SIG-M5 treated with dmso at 0.1 percent for 504 hours (cell line): ENCODE measurements around the gene ACTN1.
A peak's percentile ranks its signal among the peaks of the same experiment; 100 is the strongest.
"Not testable (repeated sequence)": the region's sequence is repeated elsewhere in the genome, so short reads cannot be mapped to it uniquely, and the experiment has no call there.

Experiments
- DNase-seq: peaks from one replicate; lab custom pipeline; 2025; ENCODE audit not compliant: unreplicated experiment; lab: John Stamatoyannopoulos, UW

The ACTN1 gene

DNA sequence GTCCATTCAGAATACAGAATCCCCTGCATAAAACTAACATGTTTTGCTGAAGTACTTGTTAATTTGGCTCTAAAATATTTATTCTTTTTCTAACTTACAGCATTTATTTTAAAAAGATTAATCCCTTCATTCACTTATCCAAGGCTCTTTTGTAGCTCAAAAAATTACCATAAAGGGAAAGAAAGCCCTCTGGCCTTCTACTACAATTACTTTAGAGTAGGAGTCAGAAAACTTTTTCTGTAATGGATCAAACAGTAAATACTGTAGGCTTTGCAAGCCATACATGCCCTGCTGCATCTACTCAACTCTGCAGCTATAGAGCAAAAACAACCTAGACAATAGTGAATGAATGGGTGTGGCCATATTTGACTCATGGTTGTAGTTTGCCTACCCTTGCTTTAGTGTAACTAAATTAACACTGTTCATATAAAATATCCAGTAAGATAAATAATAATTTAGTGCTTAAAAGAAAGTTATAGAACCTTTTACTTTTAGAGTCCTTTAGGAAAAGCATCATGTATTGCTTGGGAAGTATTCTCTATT, 112.0 kb downstream of the ACTN1 start:
- DNase-seq = no peak

DNA sequence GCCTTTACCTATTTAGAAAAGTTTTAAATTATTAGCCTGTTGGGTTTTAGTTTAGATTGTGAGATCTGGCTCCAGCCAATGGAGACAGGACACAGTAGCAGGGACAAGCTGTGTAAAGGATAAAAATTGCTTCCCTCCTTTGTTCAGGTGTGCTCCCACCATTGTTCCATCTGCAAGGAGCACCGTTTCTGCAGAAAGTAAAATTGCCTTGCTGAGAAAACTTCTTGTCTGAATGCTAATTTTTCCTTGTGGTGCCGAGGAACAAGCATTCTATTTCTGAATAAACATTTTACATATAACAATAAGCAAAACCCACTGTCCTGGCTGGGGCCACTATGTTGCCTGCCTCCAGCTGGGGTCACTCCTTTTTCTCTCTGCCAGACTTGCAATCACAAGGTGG, 113.6 kb downstream of the ACTN1 start:
- DNase-seq = no peak

DNA sequence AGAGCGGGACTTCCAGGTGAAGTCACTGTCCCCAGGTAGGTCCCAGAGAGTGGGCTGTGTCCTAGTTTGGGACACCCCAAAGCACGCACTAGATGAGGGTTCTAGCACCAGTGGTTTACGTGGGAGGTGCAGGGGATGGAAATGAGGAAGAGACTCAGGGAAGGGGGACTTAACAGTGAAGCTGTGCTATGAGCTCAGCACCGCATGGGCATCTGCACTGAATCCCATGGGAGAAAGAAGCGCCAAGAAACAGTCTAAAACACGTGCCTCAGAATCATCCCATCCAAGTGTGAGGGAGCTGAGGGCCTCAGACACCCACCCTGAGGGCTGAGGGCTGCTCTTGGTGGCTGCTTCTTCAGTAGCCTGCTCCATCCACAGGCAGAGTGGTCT, 114.7 kb downstream of the ACTN1 start:
- DNase-seq = no peak

DNA sequence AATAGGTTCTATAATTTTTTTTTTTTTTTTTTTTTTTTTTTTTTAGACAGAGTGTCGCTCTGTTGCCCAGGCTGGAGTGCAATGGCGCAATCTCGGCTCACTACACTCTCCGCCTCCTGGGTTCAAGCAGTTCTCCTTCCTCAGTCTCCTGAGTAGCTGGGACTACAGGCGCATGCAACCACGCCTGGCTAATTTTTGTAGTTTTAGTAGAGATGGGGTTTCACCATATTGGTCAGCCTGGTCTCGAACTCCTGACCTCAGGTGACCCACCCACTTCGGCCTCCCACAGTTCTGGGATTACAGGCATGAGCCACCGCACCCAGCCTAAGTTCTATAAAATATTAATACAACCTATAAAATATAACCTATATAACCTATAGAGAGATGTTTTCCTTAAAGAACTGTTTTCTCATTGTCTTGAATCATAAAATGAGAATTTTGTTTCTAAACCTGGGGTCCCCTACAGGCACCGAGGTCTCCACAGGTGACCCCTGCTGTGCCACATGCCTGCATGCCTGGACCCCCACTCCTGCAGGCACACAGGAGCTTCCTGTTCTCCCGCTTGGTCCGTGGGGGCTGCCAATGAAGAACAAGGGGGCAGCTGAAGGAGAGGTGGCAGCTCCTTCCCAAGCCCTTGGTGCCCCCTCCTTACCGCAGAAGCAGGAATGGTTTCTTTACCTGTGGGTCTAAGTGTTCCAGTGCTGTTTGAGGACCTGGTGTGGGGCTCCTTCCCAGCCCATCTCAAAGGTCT, 115.3 kb downstream of the ACTN1 start:
- DNase-seq = no peak

DNA sequence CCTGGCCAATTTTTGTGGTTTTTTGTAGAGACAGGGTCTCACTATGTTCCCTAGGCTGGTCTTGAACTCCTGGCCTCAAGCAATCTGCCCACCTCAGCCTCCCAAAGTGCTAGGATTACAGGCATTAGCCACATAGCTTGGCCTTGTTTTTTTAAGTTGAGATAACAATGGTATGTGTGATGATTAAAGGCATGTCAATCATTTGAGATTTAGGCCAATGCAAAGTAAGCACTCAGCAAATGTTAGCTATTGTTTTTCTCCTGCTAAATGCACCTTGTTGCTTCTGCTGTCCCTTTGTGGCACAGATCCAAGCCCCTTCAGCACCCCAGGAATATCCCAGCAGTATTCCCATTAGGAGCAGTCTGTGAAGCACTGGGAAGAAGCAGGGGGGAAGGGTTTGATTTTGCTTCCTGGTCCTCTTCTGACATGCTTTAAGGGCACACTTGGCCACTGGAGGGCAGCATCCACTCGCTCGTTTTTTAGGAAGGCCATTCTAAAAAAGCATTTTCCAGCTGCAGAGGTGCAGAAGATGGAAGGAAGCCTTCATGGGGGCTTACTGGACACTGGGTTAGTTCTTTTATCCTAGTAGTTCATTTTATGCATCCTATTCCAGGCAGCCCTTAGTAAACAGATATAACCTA, 116.0 kb downstream of the ACTN1 start:
- DNase-seq = peak; percentile 82

DNA sequence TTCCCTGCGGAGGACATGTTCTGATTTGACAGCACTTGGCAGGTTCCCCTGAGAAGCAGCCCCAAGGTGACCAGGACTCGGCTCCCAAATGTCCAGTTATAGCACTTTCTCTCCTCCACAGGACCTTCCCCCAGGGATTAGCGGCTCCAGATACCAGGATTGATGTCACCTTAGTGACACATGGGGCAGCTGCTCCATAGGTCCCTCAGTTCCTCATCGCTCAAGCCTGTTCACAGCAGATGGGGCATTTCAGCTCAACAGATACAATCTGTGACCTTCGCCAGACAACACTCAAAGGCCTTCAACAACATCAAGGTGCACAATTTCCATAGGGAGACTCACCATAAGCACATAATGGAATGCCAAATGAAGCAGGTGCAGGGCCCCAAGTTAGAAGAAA, 118.3 kb downstream of the ACTN1 start:
- no peak for DNase-seq

DNA sequence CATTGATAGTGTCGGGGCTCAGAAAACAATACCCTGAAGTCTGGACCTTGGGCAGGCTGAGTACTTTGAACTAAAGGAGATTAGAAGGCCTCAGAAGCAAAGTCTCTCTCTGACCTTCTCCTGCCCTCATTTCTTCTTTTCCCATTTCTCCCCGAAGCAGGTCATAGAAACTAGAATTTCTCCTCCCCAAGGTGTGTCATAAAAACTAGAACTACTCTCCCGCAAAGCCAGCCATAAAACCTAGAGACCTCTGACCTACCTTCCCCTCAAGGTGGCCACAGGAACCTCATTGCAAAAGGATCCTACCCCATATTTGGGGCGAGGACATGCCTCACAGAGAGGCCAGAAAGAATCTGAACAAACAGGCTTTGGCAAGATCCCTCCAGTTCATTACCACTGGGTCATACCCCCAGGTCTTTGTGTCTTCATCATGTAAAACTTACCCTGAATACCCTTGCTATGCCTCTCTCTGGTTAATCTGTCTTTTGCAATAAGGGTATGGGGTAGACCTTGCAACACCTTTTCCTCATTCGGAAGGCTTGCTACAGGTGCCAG, 121.5 kb downstream of the ACTN1 start:
- no peak for DNase-seq

DNA sequence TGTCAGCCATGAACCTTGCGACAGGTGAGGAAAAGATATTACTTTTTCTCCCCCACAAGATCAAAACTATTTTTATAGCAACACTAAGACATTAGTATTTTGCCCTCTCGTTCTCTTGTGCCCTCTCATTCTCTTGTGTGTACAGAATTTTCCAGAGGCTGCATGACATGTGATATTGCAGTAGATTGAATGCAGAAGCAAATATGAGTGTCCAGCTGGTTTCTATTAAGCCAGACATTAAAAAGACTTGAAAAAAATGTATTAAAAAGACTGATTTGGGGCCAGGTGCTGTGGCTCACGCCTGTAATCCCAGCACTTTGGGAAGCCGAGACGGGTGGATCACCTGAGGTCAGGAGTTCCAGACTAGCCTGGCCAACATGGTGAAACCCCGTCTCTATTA, 122.5 kb downstream of the ACTN1 start:
- no peak for DNase-seq

DNA sequence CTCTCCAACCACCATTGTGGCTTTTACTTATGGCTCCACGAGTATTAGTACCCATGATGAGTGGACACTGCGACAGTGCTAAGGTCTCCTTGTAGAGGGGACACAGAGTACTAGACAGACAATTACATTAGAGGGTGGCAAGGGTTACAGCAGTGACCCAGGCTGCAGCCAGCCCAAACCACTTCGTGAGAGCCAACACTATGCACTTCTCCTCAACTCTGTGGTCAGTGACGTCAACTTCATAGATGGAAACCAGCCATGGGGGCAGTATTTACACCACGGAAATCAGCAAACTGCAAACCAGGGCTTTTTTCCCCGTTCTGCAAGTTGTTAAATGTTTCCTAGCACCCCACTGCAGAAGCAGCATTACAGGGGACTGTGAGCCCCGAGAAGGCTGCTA, 124.7 kb downstream of the ACTN1 start:
- no peak for DNase-seq

DNA sequence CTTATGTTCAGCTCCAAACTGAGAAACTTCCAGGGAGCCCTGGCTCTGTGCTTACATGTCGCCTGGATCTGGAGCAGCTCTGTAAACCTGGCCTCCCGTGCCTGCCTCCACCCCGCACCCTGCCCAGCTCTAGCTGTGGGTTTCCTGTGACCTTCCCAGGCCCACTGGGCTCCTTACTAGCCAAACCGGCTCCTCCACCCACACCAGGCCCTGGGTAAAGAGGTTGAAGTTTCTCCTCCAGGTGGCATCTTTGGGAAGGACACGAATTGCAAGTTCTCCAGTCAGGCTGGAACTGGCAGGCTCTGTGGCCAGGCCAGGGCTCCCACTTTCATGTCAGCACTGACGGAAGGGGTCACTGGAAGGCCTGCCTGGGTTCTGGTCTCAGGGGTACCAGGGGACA, 125.4 kb downstream of the ACTN1 start:
- peak; percentile 59 for DNase-seq

DNA sequence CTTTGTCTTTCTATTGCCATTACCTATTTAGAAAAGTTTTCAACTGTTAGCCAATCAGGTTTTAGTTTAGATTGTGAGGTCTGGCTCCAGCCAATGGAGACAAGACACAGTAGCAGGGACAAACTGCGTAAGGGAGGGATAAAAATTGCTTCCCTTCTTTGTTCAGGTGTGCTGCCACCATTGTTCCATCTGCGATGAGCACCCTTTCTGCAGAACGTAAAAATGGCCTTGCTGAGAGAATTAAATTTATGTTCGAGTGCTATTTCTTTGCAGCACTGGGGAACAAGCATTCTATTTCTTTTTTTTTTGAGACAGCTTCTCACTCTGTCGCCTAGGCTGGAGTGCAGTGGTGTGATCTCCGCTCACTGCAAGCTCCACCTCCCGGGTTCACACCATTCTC, 126.6 kb downstream of the ACTN1 start:
- not testable (repeated sequence) for DNase-seq

DNA sequence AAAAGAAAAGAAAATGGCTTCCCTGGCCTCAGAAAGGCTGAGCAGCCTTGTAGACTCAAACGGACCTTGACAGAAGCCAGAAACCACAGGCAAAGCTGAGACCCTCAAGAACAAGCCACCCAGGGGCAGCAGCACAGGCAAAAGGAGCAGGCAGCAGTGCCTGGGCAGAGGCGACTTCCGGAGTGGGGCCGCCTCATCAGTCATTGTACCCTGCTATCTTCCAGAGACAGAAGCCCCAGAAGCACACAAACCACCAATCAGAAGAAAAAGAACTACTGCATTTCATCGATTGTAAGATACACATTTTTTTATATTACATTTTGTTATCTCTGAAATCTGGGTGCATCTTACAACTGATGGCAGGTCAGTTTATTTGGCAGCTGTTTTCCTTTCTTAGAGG, 128.0 kb downstream of the ACTN1 start:
- DNase-seq = no peak

DNA sequence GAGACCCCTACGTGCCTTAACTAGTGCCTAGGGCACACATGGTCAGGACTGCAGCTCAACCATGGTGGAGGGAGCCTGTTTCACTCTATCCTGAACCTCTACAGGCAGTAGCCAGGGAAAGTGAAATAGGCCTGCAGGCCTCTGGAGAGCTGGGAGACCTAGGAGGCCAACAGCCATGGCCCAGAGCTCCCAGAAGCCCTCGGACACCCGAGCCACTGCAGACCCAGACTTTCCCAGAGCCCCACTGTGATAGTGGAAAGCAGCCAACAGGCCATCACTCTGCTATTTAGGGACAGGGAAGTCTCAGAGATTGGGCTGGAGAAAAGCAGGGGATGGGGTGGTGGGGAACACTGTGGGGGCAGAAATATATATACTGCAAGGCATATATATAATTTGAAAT, 129.7 kb downstream of the ACTN1 start:
- no peak for DNase-seq

DNA sequence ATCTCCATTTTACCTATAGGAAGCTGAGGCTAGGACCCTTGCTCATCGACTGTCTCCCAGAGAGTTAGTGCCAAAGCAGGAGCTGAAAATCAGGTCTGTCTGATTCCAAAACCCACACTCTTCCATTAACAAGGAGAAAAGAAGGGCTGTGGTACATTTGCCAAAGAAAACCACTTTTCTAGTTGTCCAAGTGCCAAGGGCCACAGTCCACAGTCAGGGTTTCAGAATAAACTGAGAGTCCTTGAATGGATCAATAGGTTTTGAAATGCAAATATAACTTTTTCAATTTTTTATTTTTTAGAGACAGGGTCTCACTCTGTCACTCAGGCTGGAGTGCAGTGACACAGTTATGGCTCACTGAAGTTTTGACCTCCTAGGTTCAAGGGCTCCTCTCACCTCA, 130.8 kb downstream of the ACTN1 start:
- DNase-seq = no peak

DNA sequence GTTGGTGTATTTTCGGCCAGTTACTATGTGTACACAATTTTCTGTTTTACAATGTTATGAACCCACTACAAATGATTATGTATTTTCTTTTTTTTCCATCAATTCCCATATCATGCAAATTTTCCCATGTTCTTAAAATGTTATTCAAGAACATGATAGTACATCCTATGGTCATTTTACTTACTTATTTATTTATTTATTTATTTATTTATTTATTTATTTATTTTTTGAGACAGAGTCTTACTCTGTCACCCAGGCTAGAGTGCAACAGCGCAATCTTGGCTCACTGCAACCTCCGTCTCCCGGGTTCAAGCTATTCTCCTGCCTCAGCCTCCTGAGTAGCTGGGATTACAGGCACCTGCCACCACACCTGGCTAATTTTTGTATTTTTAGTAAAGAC, 131.5 kb downstream of the ACTN1 start:
- not testable (repeated sequence) for DNase-seq

DNA sequence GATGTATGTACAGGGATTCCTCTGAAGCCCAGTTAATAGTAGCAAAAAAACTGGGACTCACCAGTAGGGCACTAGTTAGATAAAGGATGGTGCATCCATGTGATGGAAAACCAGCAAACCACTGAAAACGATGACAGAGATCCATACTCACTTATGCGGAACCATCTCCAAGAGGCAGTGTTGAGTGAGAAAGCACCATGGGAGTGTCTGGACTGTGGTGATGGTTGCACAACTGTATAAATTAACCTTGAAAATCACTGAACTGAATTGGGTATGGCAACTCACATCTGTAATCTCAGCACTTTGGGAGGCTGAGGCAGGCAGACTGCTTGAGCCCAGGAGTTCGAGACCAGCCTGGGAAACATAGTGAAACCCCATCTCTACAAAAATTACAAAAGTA, 132.6 kb downstream of the ACTN1 start:
- peak; percentile 30 for DNase-seq

DNA sequence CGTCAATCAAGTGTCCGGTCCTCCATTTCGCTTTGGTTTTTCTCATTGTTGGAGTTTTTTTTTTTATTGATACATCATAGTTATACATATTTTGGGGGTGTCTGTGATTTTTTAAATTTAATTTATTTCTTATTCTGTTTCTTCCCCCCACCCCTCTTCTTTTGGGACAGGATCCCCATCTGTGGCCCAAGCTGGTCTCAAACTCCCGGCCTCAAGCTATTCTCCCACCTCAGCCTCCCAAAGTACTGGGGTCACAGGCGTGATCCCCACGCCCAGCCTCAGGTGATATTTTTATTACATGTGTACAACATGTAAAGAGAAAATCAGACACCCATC, 134.9 kb downstream of the ACTN1 start:
- no peak for DNase-seq

DNA sequence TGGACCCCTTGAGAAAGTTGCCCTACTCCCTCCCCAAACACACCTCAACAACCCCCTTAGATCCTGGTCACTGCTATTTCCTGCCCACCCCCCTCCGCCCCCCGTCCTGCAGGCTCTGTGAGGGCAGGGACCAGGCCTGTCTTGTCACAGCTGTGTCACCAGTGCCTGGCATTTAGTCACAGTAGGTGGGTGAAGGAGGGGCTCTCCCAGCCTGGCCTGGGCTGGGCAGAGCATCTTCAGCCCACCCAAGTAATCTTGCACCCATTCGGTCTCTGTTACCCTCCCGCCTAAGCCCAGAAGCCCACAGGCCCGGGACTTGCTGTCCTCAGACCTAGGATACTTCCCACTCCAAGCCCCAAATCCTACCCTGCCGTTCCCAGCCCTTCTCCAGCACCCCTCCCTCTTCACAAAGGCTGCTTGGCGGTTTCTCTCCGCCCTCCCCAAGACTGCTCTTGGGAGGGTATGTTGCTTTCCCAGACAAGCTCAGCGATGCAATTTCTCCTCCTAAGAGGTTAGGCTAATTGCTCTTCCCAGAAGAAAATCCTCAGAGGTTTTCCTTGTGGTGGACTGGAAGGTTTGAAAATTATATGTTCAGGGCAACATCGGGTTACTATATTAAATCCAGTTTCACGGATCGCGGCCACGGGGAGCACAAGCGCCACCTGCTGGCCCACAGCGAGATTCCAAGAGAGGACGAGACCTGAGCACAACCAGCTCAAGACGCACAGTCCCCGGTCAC, 135.5 kb downstream of the ACTN1 start:
- DNase-seq = peak; percentile 60

DNA sequence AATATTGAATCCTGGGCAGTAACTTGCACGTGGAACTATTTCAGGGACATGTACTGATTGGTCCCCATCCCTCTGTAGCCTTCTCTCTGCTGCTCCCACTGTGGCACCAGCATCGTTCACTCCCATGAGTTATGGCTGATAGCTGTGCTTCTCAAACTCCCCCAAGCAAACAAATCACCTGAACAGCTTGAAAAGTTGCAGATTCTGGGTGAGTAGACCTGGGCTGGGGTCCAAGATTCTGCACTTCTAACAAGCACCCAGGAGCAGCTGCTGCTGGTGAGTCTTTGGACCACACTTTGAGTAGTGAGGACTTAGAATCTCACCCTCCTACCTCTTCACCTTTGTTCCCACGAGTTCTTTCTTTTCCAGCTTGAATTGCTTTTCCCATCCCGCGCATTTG, 136.8 kb downstream of the ACTN1 start:
- DNase-seq = no peak

DNA sequence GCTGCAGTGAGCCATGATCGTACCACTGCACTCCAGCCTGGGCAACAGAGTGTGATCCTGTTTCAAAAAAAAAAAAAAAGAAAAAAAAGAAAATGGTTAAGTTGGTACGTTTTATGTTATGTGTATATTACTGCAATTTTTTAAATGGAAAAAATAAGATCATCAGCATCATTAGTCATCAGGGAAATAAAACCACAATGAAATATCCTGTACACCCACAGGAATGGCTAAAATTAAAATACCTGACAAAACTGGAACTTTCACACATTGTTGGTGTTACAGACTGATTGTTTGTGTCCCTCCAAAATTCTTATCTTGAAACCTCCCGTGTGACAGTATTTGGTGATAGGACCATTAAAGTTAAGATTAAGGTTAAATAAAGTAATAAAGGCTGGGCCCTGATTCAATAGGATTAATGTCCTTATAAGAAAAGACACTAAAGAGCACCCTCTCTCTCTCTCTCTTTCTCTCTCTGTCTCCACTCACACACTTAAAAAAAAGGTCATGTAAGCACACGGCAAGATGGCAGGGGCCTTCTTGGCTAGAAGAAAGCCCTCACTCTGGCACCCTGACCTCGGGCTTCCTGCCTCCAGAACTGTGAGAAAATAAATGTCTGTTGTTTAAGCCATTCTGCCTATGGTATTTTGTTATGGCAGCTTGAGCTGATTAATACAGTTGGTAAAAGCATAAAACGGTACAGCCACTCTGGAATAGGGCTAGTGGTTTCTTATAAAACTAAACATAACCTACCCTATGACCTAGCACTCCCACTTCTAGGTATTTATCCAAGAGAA, 137.9 kb downstream of the ACTN1 start:
- no peak for DNase-seq

DNA sequence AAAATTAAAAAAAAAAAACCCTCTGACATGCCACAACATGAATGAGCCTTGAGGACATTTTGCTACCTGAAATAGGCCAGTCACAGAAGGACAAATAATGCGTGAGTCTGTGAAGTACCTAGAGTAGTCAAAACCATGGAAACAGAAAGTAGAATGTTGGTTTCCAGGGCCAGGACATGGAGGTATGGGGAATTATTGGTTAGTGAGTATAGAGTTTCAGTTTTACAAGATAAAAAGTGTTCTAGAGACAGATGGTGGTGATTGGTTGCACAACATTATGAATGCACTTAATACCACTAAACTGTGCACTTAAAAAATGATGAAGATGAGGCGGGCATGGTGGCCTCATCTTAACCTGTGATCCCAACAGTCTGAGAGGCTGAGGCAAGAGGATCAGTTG, 138.6 kb downstream of the ACTN1 start:
- no peak for DNase-seq
